ENCODE data around the gene WDFY4.

DNA sequence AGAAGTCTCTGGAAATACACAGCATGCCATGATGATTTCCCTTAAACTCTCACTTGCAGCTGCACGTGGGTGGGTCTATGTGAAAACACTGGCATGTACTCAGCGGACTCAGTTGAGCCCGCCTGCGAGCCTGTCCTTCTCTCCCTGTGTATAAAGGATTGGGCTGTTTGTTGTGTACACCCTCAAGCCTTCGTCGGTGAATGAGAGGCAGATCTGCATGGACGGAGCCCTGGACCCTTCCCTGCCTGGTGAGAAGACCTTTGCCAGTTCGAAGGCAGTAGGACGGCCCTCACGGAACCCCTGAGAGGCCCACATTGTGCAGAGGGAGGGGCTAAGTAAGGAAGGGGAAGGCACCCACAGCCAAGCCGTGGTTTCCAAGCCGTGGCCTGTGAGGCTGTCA, 121.2 kb downstream of the WDFY4 start:
- TF ChIP-seq, protein P1, sequence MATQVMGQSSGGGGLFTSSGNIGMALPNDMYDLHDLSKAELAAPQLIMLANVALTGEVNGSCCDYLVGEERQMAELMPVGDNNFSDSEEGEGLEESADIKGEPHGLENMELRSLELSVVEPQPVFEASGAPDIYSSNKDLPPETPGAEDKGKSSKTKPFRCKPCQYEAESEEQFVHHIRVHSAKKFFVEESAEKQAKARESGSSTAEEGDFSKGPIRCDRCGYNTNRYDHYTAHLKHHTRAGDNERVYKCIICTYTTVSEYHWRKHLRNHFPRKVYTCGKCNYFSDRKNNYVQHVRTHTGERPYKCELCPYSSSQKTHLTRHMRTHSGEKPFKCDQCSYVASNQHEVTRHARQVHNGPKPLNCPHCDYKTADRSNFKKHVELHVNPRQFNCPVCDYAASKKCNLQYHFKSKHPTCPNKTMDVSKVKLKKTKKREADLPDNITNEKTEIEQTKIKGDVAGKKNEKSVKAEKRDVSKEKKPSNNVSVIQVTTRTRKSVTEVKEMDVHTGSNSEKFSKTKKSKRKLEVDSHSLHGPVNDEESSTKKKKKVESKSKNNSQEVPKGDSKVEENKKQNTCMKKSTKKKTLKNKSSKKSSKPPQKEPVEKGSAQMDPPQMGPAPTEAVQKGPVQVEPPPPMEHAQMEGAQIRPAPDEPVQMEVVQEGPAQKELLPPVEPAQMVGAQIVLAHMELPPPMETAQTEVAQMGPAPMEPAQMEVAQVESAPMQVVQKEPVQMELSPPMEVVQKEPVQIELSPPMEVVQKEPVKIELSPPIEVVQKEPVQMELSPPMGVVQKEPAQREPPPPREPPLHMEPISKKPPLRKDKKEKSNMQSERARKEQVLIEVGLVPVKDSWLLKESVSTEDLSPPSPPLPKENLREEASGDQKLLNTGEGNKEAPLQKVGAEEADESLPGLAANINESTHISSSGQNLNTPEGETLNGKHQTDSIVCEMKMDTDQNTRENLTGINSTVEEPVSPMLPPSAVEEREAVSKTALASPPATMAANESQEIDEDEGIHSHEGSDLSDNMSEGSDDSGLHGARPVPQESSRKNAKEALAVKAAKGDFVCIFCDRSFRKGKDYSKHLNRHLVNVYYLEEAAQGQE (IDR thresholded peaks at IDR 0.05; ENCODE audit: insufficient read depth in 1 of 2, low read depth in 2 of 2, low read length in 2 of 2) = no peak
- no peak for TF ChIP-seq FOXP2 (optimal IDR thresholded peaks at IDR 0.05; ENCODE audit: borderline replicate concordance, extremely low read depth, extremely low read length, insufficient read depth)
- no peak for TF ChIP-seq TAF1 (IDR thresholded peaks at IDR 0.05; ENCODE audit: borderline replicate concordance, insufficient read depth, low read length)
- TF ChIP-seq POLR2AphosphoS5 (IDR thresholded peaks at IDR 0.05; ENCODE audit: low read depth, low read length) = no peak
- no peak for TF ChIP-seq SIN3A (IDR thresholded peaks at IDR 0.05; ENCODE audit: borderline replicate concordance, insufficient read depth, low read length)
